Lower lobe of right lung (tissue), 2 donors: ENCODE measurements around the gene PRDM16. TPM values are rescaled to one million over a fixed set of nuclear protein-coding genes. Genes with fewer than 3 reads are reported as not detected.

Experiments used
- ATAC-seq, 2 donors: fragments of 200-7000 bp; cut with Tn5 transposase; one replicate each; pipeline ENCODE4 v1.9.1; 2020 to 2022; ENCODE audit warnings: mild to moderate bottlenecking in 2 of 2, moderate library complexity in 2 of 2
- DNase-seq: peaks from one replicate; pipeline ENCODE4 v3.0.0-alpha.2; 2020
- H3K27ac ChIP-seq: fragments of 200-600 bp; one replicate; pipeline ENCODE4 v1.8.0; 2022
- H3K27me3 ChIP-seq: fragments of 200-600 bp; one replicate; pipeline ENCODE4 v1.8.0; 2022; ENCODE audit warnings: low read depth
- H3K36me3 ChIP-seq: fragments of 200-600 bp; one replicate; pipeline ENCODE4 v1.8.0; 2022; ENCODE audit warnings: mild to moderate bottlenecking
- H3K4me1 ChIP-seq: fragments of 200-600 bp; one replicate; pipeline ENCODE4 v1.8.0; 2022
- H3K4me3 ChIP-seq: fragments of 200-600 bp; one replicate; pipeline ENCODE4 v1.8.0; 2022; ENCODE audit warnings: mild to moderate bottlenecking
- H3K9me3 ChIP-seq: fragments of 200-600 bp; one replicate; pipeline ENCODE4 v1.8.0; 2022
- intact Hi-C: fragments of 100-400 bp; cut with DNase I; formaldehyde crosslinking; loops from one replicate; pipeline ENCODE4 v1.11.0; 2022
- total RNA-seq: library from RNA; stranded (reverse); fragmentation: NEBNext Ultra II Directional; extraction: Animal tissue kit (Norgen Biotek cat#: 25700); gene quantifications from one replicate; pipeline ENCODE4 v1.2.1, GENCODE V29; 2021
- TF ChIP-seq, protein P1 (sequence below): fragments of 200-600 bp; IDR thresholded peaks from one replicate; pipeline ENCODE4 v1.8.0; 2022; ENCODE audit warnings: antibody characterized with exemption, mild to moderate bottlenecking
- donor health status: DM: no; HTN: yes; CAD: no; lungs with severe emphysema.

Gene PRDM16
- total RNA-seq, 1 donor from 2014 or later = 19.2 TPM

DNA sequence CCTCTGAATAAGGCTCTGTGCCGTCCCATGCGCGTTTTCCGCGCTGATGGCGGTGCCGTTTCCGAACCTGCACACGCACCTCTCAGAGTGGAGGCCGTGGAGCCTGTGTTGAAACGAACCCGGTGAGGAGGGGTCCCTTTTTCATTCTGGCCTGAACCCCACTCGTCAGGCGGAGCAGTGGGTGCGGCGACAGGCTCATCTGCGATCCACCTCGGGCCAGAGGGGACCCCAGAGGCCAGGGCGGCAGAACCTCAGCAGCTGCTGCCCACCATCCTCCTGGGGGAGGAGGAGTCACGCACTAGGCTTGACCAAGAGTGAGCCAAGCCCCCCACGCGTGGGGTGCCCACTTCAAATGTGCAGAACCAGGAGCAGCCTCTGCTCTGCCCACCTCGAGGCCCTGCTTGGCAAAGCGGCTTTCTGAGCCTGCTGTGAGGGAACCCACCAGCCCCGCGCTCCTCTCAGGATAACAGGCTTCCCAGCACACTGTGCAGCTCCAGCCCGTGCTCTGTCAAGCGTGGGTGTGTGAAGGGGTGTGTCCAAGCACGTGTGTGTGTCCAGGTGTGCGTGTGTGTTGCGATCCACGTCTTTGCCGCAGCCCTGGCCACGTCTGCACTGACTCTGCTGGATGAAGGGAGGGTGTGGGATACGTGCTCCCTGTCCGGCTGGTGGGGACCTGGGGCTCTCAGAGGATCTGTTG, 6.8 kb downstream of the PRDM16 start:
- H3K27me3 ChIP-seq = peaks cover 85% of the 10 kb centered on the region
- no peak overlapping the region for H3K4me3 ChIP-seq
- no peak for ATAC-seq
- no peak for DNase-seq
- no peaks in the 10 kb centered on the region for H3K36me3 ChIP-seq
- TF ChIP-seq, protein P1, sequence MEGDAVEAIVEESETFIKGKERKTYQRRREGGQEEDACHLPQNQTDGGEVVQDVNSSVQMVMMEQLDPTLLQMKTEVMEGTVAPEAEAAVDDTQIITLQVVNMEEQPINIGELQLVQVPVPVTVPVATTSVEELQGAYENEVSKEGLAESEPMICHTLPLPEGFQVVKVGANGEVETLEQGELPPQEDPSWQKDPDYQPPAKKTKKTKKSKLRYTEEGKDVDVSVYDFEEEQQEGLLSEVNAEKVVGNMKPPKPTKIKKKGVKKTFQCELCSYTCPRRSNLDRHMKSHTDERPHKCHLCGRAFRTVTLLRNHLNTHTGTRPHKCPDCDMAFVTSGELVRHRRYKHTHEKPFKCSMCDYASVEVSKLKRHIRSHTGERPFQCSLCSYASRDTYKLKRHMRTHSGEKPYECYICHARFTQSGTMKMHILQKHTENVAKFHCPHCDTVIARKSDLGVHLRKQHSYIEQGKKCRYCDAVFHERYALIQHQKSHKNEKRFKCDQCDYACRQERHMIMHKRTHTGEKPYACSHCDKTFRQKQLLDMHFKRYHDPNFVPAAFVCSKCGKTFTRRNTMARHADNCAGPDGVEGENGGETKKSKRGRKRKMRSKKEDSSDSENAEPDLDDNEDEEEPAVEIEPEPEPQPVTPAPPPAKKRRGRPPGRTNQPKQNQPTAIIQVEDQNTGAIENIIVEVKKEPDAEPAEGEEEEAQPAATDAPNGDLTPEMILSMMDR = no peak
- peaks cover 48% of the 10 kb centered on the region for H3K4me1 ChIP-seq
- no peaks in the 10 kb centered on the region for H3K9me3 ChIP-seq
- no peak overlapping the region for H3K27ac ChIP-seq
- intact Hi-C loops = no loop called here

DNA sequence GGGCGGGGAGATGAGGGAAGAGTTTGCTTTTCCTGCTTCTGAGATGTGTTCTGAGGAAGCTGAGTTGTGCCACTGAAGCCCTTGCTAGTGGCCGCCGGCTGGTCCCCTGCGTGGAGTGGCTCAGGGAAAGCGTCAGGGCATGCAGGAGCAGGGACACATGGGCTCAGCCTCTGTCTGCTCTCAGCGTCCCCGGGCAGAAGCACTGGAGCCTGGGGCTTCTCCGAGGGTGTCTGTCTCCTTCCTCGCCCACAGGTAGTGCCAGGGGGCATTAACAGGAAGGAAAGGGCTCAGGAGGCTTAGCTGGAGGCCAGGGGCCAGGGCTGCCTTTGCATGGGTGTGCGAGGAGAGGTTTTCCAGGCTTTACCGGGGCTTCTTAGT, 7.3 kb downstream of the PRDM16 start:
- H3K4me1 ChIP-seq = peaks cover 44% of the 10 kb centered on the region
- TF ChIP-seq, protein P1 = no peak
- H3K9me3 ChIP-seq = no peaks in the 10 kb centered on the region
- DNase-seq = no peak
- H3K27ac ChIP-seq = no peak overlapping the region
- peaks cover 81% of the 10 kb centered on the region for H3K27me3 ChIP-seq
- H3K4me3 ChIP-seq = no peak overlapping the region
- no peaks in the 10 kb centered on the region for H3K36me3 ChIP-seq
- intact Hi-C loops = no loop called here
- no peak for ATAC-seq

DNA sequence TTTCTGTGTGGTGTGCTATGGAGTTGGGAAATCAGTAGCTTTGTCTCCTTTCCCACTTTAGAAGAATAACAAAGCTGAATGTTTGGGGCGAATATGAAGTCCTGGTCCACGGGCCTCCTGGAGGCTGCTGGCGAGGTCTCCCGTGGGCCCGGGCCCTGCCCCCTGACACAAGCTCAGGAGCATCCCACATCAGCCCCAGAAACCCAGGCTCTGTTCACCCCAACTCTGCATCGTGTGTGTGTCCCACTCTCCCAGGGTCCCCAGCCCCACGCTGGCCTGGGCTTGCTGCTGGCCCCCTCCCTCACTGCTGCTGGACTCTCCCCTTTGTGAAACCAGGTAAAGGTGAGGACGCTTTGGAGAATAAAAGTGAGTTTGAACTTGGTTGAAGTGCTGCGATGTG, 8.1 kb downstream of the PRDM16 start:
- Histone ChIP-seq H3K4me1 (peaks cover 44% of the 10 kb centered on the region), H3K4me3 (no peak overlapping the region), H3K9me3 (no peaks in the 10 kb centered on the region), H3K27ac (no peak overlapping the region), H3K36me3 (no peaks in the 10 kb centered on the region), H3K27me3 (peaks cover 79% of the 10 kb centered on the region)
- ATAC-seq = no peak
- intact Hi-C loops = no loop called here
- TF ChIP-seq, protein P1 = no peak
- no peak for DNase-seq

DNA sequence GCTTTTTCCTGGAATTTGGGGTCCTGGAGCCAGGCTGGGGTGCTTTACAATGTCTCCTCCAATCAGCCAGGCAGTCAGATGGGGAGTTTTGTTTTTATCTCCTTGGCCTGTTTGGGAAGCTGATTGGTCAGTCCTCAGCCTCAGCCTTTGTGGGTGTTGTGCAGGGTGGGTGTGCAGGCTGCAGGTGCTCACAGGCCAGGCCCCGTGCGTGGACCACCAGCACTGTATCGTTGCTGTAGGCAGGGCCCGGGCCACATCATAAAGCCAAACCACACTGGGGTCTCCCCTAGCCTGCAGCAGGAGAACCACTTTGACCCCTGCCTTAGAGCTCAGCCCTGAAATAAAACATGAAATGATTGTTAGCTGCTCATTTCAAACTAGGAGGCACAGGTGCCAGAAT, 8.6 kb downstream of the PRDM16 start:
- Histone ChIP-seq H3K4me1 (peaks cover 42% of the 10 kb centered on the region), H3K27ac (no peak overlapping the region), H3K9me3 (no peaks in the 10 kb centered on the region), H3K4me3 (no peak overlapping the region), H3K36me3 (no peaks in the 10 kb centered on the region), H3K27me3 (peaks cover 74% of the 10 kb centered on the region)
- no peak for DNase-seq
- intact Hi-C loops = no loop called here
- TF ChIP-seq, protein P1 = no peak
- no peak for ATAC-seq

DNA sequence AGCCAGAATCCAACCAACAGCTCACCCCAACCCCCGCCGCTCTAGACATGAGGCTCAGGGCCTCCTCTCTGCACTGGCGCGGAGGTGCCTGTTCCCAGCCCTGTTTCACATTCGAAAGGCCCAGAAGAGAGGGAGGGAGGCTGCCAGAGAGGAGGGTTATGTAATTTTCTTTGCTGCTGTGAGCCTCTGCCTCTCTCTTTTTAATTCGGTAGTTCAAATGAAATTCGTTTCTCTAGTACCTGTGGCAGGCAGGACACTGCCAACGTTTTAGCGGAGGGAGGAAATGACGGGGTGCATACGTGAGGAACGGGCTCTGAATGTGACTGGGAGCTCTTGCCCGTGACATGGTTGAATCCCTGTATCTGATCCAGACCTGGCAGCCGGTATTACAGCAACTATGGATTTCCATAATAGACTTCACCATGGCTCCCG, 9.4 kb downstream of the PRDM16 start:
- intact Hi-C loops = no loop called here
- Histone ChIP-seq H3K9me3 (no peaks in the 10 kb centered on the region), H3K4me1 (peaks cover 35% of the 10 kb centered on the region), H3K36me3 (no peaks in the 10 kb centered on the region), H3K4me3 (no peak overlapping the region), H3K27ac (peak overlapping the region; percentile 58), H3K27me3 (peaks cover 65% of the 10 kb centered on the region)
- DNase-seq = no peak
- TF ChIP-seq, protein P1 = no peak
- peak; percentile 37 to 56 for ATAC-seq
